GM19452 (cell line): ENCODE data around the gene CRLF1.
"Not testable (repeated sequence)": the region's sequence is repeated elsewhere in the genome, so short reads cannot be mapped to it uniquely, and the experiment has no call there.

Source experiments
- ATAC-seq: cut with Tn5 transposase; IDR thresholded peaks from one replicate; pipeline ENCODE4 v1.9.1; 2021; ENCODE audit not compliant: unreplicated experiment

The CRLF1 gene

GRCh38 chr19:18609717-18610051, 3.1 kb upstream of the CRLF1 start:
- no peak for ATAC-seq

DNA sequence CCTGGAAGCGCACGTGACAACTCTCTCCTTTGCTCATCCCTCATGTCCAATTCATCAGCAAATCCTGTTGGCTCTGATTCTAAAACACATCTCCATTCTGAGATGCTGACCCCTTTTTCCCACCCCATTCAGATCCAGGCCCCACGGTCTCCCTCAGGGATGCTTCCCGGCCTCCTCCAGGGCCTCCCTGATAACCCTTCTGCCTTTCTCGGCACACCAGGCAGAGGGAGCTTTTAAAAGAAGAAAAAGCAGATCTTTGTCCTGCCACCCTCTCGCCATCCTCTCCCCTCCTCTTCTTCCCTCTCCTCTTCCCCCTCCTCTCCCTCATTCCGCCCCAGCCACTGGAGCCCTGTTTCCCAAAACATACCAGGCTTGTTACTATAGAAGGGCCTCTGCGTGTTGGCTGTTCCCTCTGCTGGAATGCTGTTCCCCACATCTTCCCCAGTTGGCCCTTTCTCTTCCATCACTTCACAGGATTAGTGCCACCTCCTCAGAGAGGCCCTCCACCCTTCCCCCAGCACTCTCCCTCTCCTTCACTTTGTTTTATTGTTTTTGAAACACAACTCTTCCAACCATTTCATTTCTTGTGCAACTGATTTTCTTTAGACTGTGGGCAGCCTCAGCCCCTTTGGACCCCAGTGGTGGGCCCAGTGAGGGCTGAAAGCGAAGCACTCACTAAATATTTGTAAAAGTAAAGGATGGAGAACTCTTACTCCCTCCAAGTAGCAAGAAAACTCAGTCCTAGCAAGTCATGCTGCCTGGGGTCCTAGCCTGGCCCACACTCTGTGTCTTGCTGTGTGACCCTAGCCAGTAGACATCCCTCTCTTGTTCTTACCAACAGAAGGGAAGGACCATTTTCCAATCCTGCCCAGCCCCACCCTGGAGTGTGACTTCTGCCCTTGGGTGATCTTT, 2.5 kb upstream of the CRLF1 start:
- ATAC-seq: no peak

- ATAC-seq: no peak
These were observed 1.7 kb upstream of the CRLF1 start for GRCh38 chr19:18608102-18608804.

- ATAC-seq: no peak
These were observed 865 bp upstream of the CRLF1 start for GRCh38 chr19:18607226-18608101.

DNA sequence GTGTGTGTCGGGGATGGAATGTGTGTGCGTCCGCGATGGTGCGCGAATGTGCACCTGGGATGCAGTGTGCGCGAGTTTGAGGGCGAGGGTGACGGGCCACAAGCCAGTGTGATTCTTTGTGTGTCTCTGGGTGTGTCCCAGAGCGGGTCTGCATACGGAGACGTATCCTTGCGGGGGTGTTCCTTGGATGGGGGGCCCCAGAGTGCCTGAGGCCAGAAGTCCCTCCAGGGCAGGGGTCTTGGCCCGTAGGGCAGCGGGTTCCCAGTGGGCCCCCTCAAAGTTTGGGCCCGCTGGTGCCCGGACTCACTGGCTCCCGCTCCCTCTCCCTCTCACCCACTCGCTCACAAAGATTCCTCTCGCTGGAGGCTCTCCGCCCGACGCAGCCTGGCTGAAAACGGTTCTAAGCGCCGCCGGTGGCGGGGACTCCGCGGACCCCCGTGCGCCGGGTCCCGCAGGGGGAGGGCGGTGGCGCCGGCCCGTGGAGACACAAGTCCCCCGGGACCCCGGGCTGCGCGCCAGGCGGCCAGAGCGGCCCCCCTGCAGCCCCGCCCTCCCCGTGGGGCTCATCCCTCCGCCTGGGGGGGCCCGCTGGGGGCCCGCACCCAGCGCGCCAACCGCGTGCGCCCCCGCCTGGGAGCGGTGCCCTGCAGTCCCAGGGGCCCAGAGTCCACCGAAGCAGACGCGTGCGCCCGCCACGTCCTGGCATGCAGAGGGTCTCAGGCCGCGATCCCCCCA, 886 bp downstream of the CRLF1 start:
- no peak for ATAC-seq

- ATAC-seq: no peak
These were observed 1.4 kb downstream of the CRLF1 start for GRCh38 chr19:18605196-18605545.

DNA sequence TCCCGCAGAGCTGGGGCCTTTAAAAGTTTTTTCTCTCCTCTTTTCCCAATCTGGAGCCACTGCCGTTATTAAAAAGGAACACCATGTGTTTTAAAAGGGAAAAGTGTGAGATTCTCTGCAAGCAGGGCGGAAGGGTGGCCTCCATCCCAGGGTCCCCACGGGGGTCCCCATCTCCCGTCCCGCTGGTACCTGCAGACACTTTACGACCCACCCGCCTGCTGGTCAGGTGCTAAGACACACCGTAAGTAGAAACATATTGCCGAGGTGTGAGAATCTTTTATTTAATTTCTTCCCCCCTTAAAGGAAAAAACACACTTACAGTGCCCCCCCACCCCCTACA, 1.8 kb downstream of the CRLF1 start:
- ATAC-seq: no peak

DNA sequence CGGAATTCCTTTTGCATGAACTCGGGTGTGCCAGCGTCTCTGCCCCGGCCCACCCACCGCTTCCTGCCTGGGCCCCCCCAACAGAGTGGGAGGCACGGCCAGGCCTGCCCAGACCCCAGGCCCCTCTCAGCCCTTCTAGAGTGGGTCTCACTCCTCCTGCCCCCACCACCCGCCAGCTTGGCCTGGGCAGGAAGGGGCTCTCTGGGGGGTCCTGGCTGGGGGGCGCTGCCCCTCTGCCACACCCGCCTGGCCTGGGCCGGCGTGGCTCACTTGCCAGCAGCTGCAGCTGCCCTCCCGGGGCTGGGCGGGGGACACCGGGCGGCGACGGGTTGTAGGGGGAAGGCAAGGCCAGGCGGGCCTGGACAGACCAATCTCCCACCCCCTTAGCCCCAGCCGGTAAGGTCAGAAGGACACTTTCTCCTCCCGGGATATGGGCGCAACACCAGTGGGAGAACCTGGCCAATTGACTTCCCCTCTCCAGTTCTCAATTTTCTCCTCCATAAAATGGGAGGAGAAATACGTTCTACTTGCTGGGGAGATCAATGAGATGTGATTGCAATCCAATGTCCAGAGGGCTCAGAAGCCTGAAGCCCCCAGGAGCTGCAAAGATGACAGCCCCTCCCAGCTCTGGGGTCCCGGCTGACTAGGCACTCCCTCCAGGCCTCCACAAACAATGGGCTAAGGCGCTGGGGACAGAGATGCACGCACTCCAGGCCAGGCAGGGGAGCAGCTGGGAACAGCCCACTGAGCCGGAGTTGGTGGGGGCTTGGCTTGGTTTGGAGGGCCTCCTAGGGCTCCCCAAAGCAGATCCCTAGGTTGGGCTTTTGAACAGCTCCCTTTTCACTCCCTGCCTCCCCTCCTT, 2.4 kb downstream of the CRLF1 start:
- ATAC-seq: no peak

GRCh38 chr19:18603255-18603957, 3.2 kb downstream of the CRLF1 start:
- ATAC-seq: no peak

DNA sequence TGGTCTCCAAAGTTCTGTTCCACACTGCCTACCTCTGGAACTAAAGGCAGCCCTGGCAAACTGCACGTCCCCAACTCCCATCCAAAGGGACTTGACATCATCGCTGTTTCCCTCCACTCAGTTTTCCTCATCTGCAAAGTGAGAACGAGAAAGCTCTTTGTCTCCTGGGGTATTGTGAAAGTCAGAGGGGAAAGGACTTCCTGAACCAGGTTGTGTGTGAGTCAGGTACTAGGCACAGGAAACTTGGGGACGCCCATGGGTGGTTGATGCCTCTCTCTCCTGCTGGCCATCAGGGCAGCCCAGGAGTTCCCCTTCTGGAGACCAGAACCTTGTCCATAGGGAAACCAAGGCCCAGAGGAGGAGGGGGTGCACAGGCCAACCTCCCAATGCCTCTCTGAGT, 4.7 kb downstream of the CRLF1 start:
- ATAC-seq: no peak

DNA sequence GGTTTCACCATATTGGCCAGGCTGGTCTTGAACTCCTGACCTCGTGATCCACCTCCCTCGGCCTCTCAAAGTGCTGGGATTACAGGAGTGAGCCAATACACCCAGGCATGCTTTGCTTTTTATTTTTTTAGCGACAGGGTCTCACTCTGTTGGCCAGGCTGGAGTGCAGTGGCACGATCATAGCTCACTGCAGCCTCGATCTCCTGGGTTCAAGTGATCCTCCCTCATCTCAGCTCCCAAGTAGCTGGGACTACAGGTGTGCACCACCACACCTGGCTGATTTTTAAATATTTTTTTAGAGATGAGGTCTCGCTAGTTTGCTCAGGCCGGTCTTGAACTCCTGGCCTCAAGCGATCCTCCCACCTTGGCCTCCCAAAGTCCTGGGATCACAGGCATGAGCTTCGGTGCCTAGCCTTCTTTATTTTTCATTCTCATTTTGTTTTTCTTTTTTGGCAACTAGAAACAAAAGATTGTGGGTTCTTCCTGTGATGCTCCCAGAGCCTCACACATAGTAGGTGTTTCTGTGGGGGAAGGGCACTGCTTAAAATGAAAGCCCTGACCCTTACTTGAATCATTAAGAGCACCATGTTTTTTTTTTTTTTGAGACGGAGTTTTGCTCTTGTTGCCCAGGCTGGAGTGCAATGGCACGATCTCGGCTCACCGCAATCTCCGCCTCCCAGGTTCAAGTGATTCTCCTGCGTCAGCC, 5.8 kb downstream of the CRLF1 start:
- ATAC-seq: not testable (repeated sequence)

GRCh38 chr19:18599485-18599884, 7.1 kb downstream of the CRLF1 start:
- no peak for ATAC-seq

- no peak for ATAC-seq
These were observed 8.6 kb downstream of the CRLF1 start for GRCh38 chr19:18597809-18598660.

GRCh38 chr19:18596752-18597157, 9.8 kb downstream of the CRLF1 start:
- ATAC-seq: no peak

DNA sequence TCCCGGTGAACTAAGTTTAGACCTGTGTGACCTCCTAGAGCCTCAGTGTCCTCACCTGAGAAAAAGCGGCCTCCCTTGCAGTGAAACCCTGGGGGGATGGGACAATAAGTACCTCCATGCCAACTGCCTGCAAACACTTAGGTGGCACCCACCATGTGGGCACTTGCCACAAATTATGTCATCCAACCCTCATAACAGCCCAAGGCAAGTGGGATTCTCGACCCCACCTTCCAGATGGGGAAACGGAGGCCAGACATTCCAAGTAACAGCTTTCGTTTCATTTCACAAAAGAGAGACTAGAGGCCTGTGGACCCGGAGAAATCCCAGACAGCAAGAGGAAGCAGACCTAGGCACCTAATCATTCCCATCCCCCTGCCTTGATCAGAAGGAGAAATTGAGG, 11.1 kb downstream of the CRLF1 start:
- no peak for ATAC-seq

DNA sequence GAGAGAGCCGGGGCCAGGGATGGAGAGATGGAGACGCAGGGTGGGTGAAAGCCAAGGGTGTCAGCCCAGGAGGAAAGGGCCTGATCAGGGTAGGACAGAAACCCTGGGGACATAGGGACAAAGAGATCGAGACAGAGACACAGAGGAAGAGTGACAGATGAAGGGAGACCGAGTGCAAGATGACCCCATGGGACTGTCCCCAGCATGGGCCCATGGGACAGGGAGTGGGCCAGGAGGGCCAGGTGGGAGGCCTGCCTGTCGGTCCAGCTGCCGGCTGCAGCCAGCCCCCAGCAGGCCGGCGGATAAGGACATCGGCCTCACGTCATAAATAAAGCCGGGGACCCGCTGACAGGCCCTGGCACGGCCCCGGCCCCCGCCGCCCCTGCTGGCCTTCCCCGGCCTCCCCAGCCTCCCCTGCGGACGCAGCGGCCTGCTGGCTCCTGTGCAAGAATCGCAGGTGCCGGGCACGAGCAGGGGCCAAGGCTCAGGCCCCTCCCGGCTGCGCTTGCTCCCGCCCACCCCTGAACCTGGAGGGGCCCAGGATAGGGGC, 11.7 kb downstream of the CRLF1 start:
- ATAC-seq: no peak

DNA sequence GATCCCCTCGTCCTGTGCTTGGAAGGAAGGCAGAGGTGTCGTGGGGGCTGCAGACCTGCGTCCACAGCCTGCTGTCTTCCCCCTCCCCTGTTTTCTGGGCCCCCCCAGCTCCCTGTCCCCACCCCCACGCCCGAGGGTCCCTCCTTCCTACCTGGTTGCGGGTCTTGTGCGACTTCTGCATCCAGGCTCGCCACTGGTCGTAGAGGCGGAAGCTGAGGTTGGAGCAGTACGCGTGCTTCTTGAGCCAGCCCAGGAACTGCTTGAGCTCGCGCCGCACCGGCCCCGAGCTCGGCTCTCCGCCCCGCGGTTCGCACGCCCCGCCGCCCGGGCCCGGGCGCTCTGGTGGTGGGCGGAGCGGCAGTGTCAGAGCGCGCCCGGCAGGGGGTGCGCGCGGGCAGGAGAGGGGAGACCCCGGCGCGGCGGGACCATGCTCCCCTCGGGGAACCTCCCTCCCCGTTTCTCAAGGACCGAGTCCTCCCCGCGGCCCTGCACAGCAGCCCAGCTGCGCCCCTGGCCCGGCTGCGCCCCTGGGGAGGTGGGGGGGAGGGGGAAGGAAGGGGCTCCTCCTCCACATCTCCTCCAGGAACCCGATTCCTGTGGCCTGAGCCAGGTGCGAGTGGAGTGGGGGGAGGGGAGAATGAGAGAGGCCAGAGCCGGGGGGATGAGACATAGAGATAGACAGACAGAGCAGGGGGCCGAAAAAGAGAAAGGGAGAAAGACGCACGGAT, 12.3 kb downstream of the CRLF1 start:
- no peak for ATAC-seq
